ENCODE data around the gene UCP2.

- no peak for TF ChIP-seq CTCF (conservative IDR thresholded peaks at IDR 0.05; ENCODE audit: low read depth in 2 of 2)
- TF ChIP-seq ETS1 (IDR thresholded peaks at IDR 0.05): no peak
- TF ChIP-seq REST (IDR thresholded peaks at IDR 0.05; ENCODE audit: unreplicated experiment): no peak
- TF ChIP-seq JUNB (IDR thresholded peaks at IDR 0.05; ENCODE audit: unreplicated experiment): no peak
- TF ChIP-seq POLR2AphosphoS5 (IDR thresholded peaks at IDR 0.05; ENCODE audit: low read depth): no peak
- TF ChIP-seq EZH2 (IDR thresholded peaks at IDR 0.05; ENCODE audit: low read depth, unreplicated experiment): no peak
- no peak for TF ChIP-seq ZNF114 (CRISPR knock-in tag; IDR thresholded peaks at IDR 0.05)
- TF ChIP-seq CREB1 (CRISPR knock-in tag; IDR thresholded peaks at IDR 0.05; ENCODE audit: low read depth): no peak
- TF ChIP-seq EZH2phosphoT487 (IDR thresholded peaks at IDR 0.05; ENCODE audit: unreplicated experiment): no peak
- no peak for TF ChIP-seq ZNF462 (CRISPR knock-in tag; IDR thresholded peaks at IDR 0.05)
- TF ChIP-seq STAT1 (IDR thresholded peaks at IDR 0.05; ENCODE audit: unreplicated experiment): no peak
- no peak for TF ChIP-seq ZNF331 (CRISPR knock-in tag; IDR thresholded peaks at IDR 0.05; ENCODE audit: low read depth)
- TF ChIP-seq NANOG (IDR thresholded peaks at IDR 0.05; ENCODE audit: borderline replicate concordance): no peak
Observed at GRCh38 chr11:73940801-73941570, 41.7 kb downstream of the UCP2 start.

All from GM23338 (cell line).